IPS-NIHi7 (cell line): Measurements from ENCODE around the gene ANKRD33.

Experiments used
- DNase-seq: peaks from one replicate; pipeline ENCODE4 v3.0.0; 2012; ENCODE audit warnings: mixed read lengths; ENCODE audit errors: extremely low spot score

ANKRD33 gene

DNA sequence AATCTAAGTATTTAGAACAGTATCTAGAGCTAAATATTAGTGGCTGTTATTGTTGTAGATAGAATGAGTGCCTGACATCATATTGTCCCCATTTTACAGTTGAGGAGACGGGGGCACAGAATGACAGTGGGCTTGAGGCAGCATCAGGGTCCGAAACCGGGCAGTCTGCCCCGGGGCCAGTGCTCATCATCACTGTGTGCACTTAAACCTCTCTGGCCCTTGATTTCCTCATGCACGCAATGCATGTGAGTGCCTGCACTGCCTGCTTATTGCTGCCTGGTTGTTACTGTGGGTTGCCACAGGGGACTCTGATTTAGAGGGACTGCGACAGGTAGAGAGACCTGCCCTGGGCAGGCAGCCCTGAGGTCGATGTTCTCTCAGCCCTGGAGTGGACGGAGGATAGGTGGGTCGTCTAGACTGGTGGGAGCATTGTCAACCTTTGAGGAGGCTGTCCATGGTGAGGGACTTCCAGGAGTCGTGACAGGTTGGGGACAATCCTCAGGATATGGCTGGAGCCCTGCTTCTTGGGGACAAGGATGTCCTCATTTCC, 29.2 kb downstream of the ANKRD33 start:
- DNase-seq, result no peak

DNA sequence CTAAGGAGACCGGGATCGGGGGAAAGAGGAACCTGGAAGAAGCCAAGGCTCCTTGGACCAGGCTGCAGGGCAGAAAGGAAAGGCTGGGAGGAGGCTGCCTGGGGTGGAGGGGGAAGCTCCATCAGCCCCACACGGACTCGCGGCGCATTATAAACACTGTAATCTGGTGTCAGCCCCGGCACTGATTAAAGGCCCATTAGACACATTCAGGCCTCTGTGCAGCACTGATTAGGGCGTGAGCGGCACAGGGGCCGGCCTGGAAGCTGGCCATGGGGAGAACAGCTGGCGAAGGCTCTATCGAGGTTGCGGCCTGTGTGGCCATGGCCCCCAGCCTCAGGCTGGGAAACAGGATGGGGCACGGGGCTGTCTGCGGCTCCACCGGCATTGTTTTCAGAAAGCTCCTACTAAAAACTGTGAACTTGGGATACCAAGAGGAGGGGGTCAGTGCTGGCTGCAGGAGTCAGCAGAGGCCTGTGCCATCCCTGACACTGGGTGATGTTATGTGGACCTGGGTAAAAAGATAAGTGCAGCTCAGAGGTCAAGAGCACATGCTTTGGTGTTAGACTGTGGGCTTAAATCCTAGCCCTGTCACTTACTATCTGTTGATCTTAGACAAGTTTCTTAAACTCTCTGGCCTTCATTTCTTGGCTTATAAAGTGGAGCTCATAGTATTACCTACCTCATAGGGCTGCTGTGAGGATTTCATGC, 30.0 kb downstream of the ANKRD33 start:
- no peak for DNase-seq

DNA sequence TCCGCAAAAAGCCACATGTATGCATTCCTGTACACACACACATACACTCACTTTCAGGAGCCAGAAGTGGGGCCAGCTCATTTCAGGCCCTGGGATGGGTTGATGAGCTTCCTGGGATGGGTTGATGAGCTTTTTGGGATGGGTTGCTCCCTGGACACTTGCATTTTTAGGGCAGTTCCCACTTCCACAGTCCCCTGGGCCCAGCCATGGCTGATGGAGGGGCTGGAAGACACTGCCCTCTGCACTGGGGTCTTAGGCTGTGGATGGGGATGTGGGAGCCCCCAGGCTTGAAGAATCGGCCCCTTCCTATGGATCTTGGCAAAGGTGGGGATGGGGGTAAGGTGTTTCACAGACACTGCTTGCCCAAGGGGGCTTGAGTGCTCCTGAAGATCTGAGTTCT, 32.1 kb downstream of the ANKRD33 start:
- no peak for DNase-seq

DNA sequence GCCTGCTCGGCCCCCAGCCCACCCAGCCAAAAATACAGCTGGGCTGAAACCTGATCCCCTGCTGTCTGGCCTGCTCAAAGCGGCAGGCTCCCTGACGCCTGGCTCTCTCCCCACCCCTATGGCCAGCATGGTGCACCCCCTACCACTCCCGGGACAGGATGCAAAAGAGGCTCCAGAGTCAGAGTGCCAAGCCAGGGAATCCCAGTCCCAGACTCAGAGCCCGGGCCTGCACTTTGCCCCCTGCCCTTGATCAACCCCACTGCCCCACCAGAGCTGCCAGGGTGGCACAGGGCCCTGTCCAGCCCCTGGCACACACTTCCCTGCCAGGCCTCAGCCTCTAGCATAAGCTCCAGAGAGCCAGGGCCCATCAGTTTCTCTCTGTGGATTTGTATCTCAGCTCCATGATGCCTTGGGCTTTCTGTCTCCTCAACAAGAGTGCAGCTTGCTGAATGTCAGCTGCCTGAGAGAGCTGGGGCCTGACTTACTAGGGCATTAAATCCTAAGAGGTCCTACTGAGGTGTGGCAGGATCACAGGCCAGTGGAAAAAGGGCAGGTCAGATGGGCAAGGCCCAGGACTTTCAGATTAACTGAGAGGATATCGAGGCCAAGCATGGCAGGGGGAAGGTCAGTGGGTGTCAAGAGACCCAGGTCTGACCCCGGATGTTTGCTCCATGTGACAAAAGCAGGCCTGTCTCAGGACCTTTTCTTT, 33.3 kb downstream of the ANKRD33 start:
- peak; percentile 36 for DNase-seq

- DNase-seq, result no peak
These were observed 34.2 kb downstream of the ANKRD33 start for GRCh38 chr12:51922146-51922545.

DNA sequence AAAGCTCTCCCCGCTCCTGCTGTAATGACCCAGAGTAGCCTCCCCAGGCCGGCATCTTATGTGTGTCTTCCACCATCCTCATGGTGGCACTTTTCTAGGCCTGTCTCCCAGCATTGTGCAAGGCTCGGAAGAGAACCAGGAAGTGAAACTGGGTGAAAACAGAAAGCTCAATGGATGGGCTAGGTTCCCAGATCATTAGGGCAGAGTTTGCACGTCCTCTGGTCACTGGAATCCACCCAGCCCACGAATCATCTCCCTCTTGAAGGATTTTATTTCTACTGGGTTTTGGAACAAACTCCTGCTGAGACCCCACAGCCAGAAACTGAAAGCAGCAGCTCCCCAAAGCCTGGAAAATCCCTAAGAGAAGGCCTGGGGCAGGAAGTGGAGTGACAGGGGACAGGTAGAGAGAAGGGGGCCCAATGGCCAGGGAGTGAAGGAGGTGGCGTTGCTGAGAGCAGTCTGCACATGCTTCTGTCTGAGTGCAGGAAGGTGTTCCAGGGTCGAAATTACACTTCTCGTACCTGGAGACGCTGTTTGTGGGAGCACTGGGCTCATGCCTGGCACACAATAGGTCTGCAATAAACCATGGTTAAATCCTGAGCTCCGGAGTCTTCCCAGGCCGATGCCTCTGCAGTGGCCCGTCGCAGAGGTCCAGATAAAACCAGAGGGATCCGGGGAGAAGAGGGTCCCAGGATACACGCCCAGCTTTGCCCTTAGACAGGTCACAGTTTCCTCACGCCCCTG, 35.0 kb downstream of the ANKRD33 start:
- no peak for DNase-seq

- peak; percentile 80 for DNase-seq
These were observed 35.8 kb downstream of the ANKRD33 start for GRCh38 chr12:51923506-51924365.

DNA sequence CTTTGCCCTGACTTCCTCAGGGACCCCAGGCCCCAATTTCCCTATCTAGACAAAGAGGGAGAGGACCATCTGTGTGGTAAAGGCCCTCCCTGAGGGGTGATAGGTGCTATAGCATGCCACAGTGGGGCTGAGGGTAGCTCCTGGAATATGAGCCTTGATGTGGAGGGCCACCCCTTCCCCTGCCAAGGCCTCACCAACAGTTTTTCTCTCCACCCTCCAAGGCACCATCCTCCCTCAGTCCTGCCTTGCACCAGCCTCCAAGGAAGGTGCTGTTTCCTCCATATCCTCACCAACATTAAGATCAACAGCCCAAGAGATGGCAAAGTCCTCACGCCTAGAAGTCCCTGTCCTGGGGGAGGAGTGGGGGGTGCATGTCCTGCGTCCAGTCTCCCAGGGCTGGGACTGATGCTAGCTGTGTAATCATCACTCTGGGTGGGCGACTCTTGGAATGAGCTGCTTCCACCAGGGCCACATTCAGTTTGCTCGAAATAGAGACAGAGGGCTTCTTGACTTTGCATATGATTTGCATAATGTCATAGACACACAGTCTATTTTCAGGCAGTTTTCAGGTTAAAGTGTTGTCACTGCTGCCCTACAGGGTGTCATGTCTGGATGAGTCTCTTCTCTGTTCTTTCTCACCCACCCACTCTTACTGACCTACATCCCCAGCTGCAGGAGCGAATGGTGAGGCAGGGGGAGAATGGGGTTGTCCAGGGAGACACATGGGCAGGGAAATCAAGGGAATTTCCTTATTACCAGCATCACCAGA, 36.8 kb downstream of the ANKRD33 start:
- no peak for DNase-seq

DNA sequence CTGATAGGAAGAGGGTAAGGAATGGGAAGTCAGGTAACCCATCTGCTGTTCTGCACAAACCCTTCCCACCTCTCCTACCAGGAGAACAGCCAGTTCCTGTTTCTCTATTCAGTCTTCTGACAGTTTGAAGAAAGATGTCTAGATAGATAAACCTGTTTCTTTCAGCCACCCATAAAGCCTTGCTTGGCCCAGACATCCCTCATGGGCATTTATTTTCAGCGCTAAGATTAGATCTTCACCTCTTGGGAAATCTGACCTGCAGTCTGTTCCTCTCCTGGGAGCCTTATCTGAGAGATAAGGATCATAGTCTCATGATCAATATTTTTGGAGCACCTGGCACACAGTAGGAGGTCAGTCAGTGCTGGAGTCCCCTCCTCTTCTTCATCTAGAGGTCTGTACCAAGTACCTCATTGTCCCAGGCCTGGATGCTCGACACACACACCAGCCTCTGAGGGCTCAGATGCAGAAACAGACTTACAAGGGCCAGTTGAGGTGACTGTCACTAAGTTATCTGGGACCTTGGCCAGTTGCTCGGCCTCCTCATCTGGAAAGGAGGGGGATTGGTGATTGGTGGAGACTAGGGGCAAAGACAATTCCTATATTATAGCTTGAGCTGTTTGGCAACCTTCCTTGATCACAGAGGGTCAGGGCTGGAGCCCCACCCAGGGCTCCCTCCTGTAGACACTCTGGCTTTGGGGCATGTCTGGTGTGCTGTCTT, 37.6 kb downstream of the ANKRD33 start:
- no peak for DNase-seq

- no peak for DNase-seq
These were observed 38.2 kb downstream of the ANKRD33 start for GRCh38 chr12:51926064-51926632.

GRCh38 chr12:51926718-51927117, 38.8 kb downstream of the ANKRD33 start:
- DNase-seq, result peak; percentile 50

GRCh38 chr12:51932218-51933076, 44.5 kb downstream of the ANKRD33 start:
- no peak for DNase-seq

DNA sequence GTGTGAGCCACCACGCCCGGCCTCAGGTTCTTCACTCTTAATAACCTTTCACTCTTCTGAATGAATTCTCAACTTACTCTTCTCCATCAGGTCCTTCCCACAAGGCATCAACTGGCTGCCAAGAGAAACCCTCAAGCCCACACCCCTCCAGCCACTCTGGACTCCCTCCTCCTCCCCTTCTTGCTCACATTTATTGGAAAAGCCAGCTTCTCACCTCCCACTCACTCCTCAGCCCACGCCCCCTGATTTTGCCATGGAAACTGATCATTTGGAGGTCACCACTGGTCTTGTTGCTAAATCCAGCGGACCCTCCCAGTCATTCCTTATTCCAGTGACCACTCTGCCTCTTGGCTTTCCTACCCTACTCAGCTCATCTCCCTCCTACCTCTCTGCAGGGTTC, 46.2 kb downstream of the ANKRD33 start:
- DNase-seq, result no peak

DNA sequence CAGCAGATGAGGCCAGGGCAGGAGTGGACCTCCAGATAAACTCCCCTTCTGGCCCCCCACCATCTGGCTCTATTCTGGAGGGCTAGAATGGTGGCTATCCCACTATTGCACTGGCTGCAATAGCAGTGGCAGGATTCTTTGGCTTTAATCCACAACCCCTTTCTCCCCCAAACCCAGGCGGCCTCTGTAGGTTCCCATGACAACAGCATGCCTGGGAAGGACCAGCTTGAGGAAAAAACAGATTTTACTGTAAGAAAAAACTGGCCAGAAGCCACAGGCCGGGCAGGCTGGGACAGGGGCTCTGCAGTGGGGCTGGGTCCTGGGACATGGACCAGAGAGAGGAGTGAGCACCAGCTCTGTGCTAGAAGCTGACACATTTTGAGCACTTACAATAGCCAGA, 50.0 kb downstream of the ANKRD33 start:
- DNase-seq, result no peak

DNA sequence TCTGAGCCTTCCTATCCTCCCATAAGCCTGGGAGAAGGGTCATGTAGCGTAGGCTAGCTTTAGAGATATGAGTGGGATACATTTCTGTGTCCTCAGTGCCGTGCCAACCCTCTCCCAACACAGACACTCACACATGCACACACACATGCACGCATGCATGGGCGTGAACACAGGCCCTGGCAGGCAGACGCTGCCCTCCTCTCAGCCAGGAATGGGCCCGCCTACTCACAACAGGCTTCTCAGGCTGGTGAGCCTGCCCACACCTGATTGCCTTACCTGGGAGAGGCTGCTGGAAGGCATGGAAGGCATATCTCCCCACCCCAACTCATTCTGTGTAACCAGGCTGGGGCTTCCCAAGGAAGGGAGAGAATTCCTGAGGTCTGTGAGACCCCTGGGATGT, 50.8 kb downstream of the ANKRD33 start:
- no peak for DNase-seq

DNA sequence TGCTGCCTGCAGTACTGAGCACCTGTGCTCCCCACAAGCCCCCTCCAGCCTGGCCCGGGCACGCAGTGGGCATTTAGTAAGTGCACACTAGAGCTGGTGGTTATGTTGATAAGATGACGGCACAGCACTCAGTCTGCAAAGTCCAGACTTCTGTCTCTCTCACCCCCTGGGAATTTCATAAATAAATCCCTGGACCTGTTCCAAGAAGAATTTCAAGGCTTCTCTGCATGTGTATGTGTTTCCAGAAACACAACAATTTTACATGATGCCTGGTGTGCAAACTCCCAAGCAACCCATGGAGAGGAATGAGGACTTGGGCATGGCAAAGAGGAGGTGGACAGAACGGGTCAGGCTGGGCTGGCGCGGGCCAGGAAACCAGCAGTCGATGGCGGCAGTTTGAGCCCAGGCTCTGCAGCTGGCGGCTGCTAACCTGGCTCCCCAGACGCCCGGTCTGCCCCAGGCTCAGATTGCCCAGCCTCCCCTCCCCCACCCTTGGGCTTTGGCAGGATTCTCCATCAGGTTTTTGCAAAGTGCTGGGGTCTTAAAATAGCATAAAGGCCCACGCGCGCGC, 53.2 kb downstream of the ANKRD33 start:
- DNase-seq, result no peak
